HCEC 1CT (cell line): ENCODE results near the gene SNX11.

Experiments
- DNase-seq: peaks from one replicate; pipeline ENCODE4 v3.0.0-alpha.2; 2017

SNX11 gene

GRCh38 chr17:48137656-48138055, 30.1 kb downstream of the SNX11 start:
- no peak for DNase-seq

GRCh38 chr17:48139944-48140343, 32.4 kb downstream of the SNX11 start:
- no peak for DNase-seq

DNA sequence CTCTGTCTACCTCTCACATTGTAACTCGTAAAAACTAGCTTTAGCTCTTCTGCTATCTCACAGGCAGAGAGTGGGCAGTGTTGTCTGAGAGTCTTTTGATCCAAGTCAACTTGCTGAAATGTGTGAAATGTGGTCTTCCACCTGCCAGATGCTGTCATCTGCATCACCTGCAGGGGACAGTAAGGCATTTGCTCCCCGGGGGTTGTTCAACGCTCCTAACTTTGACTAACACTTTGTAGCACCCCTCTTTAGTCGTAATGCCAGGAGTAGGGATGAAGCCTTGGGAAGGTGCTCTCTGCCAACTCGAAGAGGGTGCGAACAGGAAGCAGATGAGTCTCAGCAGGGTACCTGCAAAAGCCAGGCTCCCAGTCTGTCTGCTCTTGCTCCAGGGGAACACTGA, 36.1 kb downstream of the SNX11 start:
- DNase-seq: no peak

GRCh38 chr17:48144231-48144630, 36.7 kb downstream of the SNX11 start:
- DNase-seq: no peak

GRCh38 chr17:48144976-48145798, 37.6 kb downstream of the SNX11 start:
- no peak for DNase-seq

DNA sequence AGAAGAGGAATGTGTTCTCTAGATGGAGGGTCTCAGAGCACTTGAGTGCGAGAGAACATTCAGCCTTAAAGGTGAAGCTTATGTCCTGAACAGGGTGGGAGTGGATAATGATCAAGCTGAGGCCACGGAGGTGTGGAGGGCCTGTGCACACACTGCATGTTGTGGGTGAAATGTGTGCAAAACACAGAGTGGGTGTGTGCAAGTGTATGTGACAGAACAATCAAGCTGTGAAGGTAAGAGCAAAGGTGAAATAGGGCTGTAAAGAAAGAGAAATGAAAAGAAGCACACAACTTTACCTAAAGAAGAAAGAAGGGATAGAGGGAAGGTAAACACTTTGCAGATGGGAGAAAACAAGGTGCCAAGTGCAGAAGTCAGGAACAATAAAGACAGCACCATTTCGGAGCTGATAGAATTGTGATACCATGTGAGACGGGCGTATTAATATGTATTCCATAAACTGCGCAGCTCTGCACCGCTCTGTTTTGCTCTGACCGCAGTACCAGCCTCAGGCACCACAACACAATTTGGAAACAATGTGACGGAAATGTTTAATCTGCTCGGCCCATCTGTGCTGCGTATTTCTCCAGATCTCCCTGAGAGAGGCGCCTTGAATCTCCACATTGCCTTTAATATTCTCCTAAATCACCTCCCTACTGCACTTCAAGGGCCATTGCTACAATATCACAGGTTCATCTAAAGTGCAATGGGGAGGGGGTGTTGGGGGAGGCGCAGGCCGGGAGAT, 40.6 kb downstream of the SNX11 start:
- DNase-seq: no peak

DNA sequence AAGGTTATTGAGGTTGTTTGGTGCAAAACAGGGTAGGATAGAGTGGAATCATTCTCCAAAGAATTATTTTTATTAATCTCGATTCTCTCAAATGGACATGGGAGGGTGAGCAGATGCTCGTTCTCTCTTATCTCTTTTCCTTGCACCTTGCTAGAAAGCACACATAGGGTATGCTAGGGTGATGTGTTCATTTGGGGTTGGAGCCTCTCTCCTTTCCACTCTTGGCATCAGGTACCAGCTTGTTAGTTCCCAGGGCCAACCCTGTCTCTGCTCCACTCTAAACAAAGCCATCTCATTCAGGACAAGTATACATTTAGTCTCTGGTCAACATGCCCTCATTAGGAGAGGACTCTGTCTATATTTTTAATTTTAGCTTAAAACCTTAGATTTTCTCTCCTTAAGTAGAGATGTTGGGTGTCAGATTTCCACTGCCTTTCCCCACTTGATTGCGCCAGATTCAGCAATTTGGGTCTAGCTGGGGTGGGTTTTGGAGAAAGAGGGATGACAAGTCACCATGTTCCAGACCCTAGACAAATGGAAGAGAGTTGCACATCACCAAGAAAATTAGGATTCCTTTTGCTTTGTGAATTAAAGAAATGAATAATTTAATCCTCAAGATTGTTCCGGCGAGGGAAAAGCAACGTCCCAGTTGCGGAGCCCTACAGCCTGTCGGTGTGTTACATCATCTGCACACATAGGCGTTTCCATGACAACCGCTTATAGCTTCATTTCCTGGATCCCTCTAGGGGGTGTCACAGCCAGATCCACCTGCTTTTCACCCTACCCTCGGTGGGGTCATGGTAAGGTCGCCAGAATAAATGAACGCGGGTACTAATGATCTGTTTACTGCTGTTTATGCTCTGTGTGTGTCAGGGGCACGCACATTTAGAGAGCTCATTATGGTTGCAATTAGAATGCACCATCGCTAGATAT, 41.6 kb downstream of the SNX11 start:
- no peak for DNase-seq

- no peak for DNase-seq
Observed at GRCh38 chr17:48149787-48150463, 42.4 kb downstream of the SNX11 start.

GRCh38 chr17:48150597-48151001, 43.0 kb downstream of the SNX11 start:
- DNase-seq: no peak

- no peak for DNase-seq
Observed at GRCh38 chr17:48151220-48151619, 43.7 kb downstream of the SNX11 start.

DNA sequence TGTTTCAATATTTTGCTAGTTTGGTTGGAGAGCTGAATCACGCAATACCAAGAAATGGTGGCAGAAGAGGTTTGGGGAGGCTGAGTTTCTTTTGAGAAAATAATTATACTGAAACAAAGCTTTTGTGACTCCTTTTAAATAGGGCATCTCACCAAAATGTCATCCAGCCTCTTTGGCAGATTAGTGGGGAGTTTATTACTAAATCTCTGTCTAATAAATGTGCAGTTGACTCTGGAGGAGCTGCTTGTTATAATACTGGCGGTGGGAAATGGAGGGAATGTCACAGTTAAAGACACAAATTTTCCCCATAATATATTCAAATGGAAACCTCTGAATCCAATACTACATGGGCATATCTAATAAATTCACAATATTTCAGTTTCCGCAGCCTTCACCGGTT, 44.7 kb downstream of the SNX11 start:
- DNase-seq: no peak

- DNase-seq: peak; percentile 38
Observed at GRCh38 chr17:48153691-48154358, 46.3 kb downstream of the SNX11 start.

GRCh38 chr17:48155889-48156611, 48.5 kb downstream of the SNX11 start:
- DNase-seq: no peak

DNA sequence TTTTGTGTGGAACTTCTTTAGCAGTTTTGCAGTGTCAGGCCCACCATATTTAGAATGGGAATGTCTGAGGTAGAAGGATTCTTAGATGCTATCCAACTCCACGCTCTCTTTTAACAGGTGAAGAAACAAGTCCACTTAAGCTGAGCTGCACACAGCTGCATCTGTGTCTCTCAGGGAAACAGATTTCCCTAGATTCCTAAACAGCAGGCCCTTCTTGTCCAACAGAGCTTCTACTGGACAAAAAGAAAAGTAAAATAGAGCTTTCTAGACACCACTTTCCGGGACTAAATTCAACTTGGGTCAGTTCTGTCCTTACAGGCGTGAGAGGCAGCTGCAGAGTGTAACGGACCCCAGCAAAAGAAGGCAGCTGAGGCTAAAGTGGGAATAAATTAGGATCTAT, 51.7 kb downstream of the SNX11 start:
- DNase-seq: no peak

GRCh38 chr17:48160177-48161081, 52.9 kb downstream of the SNX11 start:
- no peak for DNase-seq

DNA sequence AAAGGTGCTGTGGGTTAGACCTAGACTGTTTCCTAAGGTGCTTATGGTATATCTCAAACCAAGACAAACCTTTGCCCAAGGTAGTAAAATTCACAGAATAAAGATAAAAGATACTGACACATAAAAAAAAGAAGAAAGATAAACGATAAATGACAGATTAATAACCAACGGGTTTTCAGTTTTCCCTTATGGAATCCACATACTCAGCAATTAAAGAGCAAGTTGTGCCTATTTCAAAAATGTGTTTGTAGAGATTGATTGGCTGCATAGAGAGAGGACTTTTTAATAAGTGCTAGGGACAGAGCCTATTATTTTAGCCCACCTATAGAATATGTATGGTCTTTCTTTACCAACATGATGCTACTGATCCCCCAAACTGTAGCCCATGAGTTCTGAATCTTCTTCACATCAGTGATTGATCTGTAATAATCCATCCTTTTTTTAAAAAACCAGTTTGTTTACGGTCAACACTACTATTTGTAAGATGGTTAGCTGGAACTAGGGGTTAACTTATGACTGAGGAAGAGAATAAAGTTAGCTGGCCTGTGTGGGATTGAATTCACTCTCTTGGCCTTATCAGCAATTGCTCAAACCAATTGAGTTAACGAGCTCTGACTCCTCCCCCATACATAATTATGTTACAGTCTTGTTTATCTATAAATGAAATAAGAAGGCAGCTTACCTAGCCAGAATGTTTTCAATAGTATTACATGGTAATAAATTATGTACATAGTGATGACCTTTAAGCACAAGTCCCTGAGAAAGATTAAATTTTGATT, 53.8 kb downstream of the SNX11 start:
- DNase-seq: no peak

DNA sequence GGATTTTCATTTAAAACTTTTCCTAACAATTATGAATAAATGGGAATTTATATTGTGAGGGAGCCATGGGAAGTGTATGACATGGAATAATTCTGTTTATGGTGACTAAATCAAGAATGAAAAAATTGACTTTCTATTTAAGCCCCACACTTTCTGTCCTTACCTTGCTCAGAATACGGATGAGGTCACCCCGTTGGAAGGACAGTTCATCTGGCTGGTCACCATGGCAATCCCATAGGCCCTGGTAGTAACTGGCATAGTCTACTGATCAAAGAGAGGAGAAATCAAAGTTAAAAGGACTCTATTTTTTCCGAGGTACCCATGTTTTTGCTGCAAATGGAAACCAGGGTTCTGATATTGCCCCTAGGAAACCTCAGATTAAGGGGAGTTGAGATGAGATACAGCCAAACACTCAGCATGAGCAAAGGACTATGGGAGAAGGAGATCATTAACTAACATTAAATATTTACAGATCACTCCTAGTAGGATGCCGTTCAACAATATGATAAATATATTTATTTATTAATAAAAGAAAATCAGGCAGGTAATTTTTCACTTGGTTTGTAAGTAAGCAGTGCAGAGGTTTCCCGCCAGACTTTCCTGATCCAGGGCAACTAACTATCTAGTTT, 54.9 kb downstream of the SNX11 start:
- no peak for DNase-seq

DNA sequence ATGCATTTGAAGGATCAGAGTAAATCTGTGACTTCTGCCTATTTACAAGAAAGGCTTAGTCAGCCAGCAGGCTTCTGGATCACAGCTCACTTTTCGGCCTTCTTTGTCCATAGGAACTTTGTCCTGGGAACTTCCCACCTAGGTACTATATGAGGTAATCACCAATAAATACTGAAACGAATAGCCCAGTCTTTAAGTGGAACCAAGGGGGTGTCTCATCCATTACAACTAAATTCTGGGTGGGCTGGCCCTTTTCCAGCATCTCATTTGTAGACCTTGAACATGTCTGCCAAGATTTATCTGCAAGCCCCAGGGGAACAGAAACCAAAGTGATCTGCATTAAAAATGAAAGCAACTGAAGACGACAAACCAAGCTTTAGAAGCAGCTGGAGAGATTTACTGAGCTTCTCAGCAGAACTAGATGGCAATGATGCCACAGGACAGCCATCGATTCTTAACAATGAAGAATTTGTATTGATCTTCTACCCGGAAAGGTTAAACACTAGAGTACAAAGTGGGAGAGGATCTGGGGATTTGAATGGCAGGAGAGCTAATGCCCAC, 55.5 kb downstream of the SNX11 start:
- no peak for DNase-seq

DNA sequence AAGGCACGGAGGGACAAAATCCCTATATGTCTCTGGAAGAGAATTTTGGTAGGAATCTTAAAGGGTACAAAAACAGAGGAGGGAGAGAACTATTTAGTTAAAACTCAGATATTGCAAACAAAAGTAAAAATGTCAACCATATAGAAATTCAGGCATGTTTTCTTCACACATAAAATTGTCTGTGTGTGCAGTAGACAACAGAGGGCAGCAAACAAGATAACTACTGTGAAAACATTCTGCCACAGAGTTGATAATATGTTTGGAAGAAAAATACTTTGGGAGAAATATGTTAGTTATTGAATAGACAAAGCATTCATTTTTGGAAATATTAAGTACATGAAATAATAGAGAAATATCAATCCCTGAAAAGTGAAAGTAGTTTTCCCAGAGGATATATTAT, 56.2 kb downstream of the SNX11 start:
- DNase-seq: no peak
